GM23338 (cell line): ENCODE data around the gene ROBO1. TPM values are rescaled to one million over a fixed set of nuclear protein-coding genes. Genes with fewer than 3 reads are reported as not detected.
A peak's percentile ranks its signal among the peaks of the same experiment; 100 is the strongest.

Source experiments
- ATAC-seq: fragments of 200-7000 bp; cut with Tn5 transposase; 3 replicates; pipeline ENCODE4 v1.9.1; 2020
- DNase-seq: peaks from one replicate; pipeline ENCODE4 v3.0.0-alpha.2; 2015; ENCODE audit warnings: low spot score
- H2AFZ ChIP-seq: fragments of 200-600 bp; sonication (generic); 2 replicates; pipeline ENCODE4 v1.8.0; 2016; ENCODE audit warnings: antibody characterized with exemption, mild to moderate bottlenecking, moderate library complexity
- H3F3A ChIP-seq: fragments of 200-600 bp; sonication (generic); replicated peaks from 2 replicates; pipeline ENCODE4 v1.8.0; 2017; ENCODE audit warnings: antibody characterized with exemption, mixed run types, low read depth
- H3K27ac ChIP-seq: fragments of 200-600 bp; sonication (generic); 2 replicates; pipeline ENCODE4 v1.6.1; 2016; ENCODE audit warnings: low read depth
- H3K27me3 ChIP-seq: fragments of 200-600 bp; sonication (generic); 2 replicates; pipeline ENCODE4 v1.8.0; 2016; ENCODE audit warnings: mild to moderate bottlenecking, mixed run types, moderate library complexity; ENCODE audit not compliant: insufficient read depth
- H3K36me3 ChIP-seq: fragments of 200-600 bp; sonication (generic); 2 replicates; pipeline ENCODE4 v1.8.0; 2016; ENCODE audit warnings: mild to moderate bottlenecking; ENCODE audit not compliant: insufficient read depth
- H3K4me1 ChIP-seq: fragments of 200-600 bp; sonication (generic); 2 replicates; pipeline ENCODE4 v1.8.0; 2016; ENCODE audit warnings: mild to moderate bottlenecking, moderate library complexity; ENCODE audit not compliant: insufficient read depth
- H3K4me2 ChIP-seq: fragments of 200-600 bp; sonication (generic); 2 replicates; pipeline ENCODE4 v1.7.1; 2017; ENCODE audit warnings: mixed run types
- H3K4me3 ChIP-seq: fragments of 200-600 bp; sonication (generic); 2 replicates; pipeline ENCODE4 v1.6.1; 2016; ENCODE audit warnings: mixed run types
- H3K79me2 ChIP-seq: fragments of 200-600 bp; sonication (generic); replicated peaks from 2 replicates; pipeline ENCODE4 v1.8.0; 2017; ENCODE audit warnings: mild to moderate bottlenecking; ENCODE audit not compliant: insufficient read depth
- H3K9me2 ChIP-seq: fragments of 200-600 bp; sonication (generic); 2 replicates; pipeline ENCODE4 v1.8.0; 2017; ENCODE audit not compliant: insufficient read depth
- H4K20me1 ChIP-seq: fragments of 200-600 bp; sonication (generic); replicated peaks from 2 replicates; pipeline ENCODE4 v1.8.0; 2017; ENCODE audit warnings: mild to moderate bottlenecking; ENCODE audit not compliant: insufficient read depth
- H3K27ac Mint-ChIP-seq: 2 replicates; pipeline ENCODE4 v1.8.0; 2020; ENCODE audit warnings: inconsistent platforms, mild to moderate bottlenecking, moderate library complexity, mixed read lengths
- H3K27me3 Mint-ChIP-seq: 3 replicates; pipeline ENCODE4 v1.8.0; 2022; ENCODE audit warnings: low read depth, mild to moderate bottlenecking, moderate library complexity, mixed read lengths, inconsistent platforms; ENCODE audit not compliant: insufficient read depth, poor library complexity
- H3K36me3 Mint-ChIP-seq: 3 replicates; pipeline ENCODE4 v1.8.0; 2021; ENCODE audit warnings: low read depth, mild to moderate bottlenecking, inconsistent platforms, moderate library complexity, mixed read lengths
- H3K4me1 Mint-ChIP-seq: 3 replicates; pipeline ENCODE4 v1.8.0; 2020; ENCODE audit warnings: mild to moderate bottlenecking, inconsistent platforms, mixed read lengths
- H3K4me3 Mint-ChIP-seq: 3 replicates; pipeline ENCODE4 v1.8.0; 2021; ENCODE audit warnings: moderate library complexity, mild to moderate bottlenecking, inconsistent platforms, mixed read lengths
- H3K9me3 Mint-ChIP-seq: 3 replicates; pipeline ENCODE4 v1.8.0; 2020; ENCODE audit warnings: moderate library complexity, mild to moderate bottlenecking, inconsistent platforms, mixed read lengths
- CTCF ChIP-seq, 2 experiments: fragments of 200-600 bp in 1 of 2; sonication (generic) in 1 of 2; conservative IDR thresholded peaks; 2 replicates each; pipeline versions ENCODE4 v1.5.1 to v1.6.1; 2016 to 2017; ENCODE audit warnings: antibody characterized with exemption in 2 of 2, low read depth in 2 of 2, mild to moderate bottlenecking in 2 of 2, moderate library complexity in 1 of 2
- ETS1 ChIP-seq: IDR thresholded peaks from 2 replicates; pipeline ENCODE4 v1.6.1; 2016; ENCODE audit warnings: antibody characterized with exemption
- EZH2 ChIP-seq: fragments of 200-600 bp; sonication (generic); IDR thresholded peaks from one replicate; pipeline ENCODE4 v1.8.0; 2017; ENCODE audit warnings: antibody characterized with exemption, mild to moderate bottlenecking, low read depth; ENCODE audit not compliant: unreplicated experiment
- EZH2phosphoT487 ChIP-seq: fragments of 200-600 bp; sonication (generic); IDR thresholded peaks from one replicate; pipeline ENCODE4 v1.8.1; 2018; ENCODE audit warnings: antibody characterized with exemption; ENCODE audit not compliant: unreplicated experiment
- JUNB ChIP-seq: IDR thresholded peaks from one replicate; pipeline ENCODE4 v1.6.1; 2016; ENCODE audit warnings: antibody characterized with exemption; ENCODE audit not compliant: unreplicated experiment
- NANOG ChIP-seq: IDR thresholded peaks from 2 replicates; pipeline ENCODE4 v1.6.1; 2016; ENCODE audit warnings: antibody characterized with exemption, borderline replicate concordance
- POLR2AphosphoS5 ChIP-seq: IDR thresholded peaks from 2 replicates; pipeline ENCODE4 v1.6.1; 2016; ENCODE audit warnings: antibody characterized with exemption, low read depth
- STAT1 ChIP-seq: IDR thresholded peaks from one replicate; pipeline ENCODE4 v1.6.1; 2016; ENCODE audit warnings: antibody characterized with exemption; ENCODE audit not compliant: unreplicated experiment
- ZNF114 ChIP-seq: fragments of 250-450 bp; sonication (Bioruptor Pico); IDR thresholded peaks from 2 replicates; pipeline ENCODE4 v1.5.0; 2020; ENCODE audit warnings: mild to moderate bottlenecking, moderate library complexity
- ZNF331 ChIP-seq: fragments of 250-450 bp; sonication (Bioruptor Pico); IDR thresholded peaks from 2 replicates; pipeline ENCODE4 v1.5.0; 2020; ENCODE audit warnings: low read depth, mild to moderate bottlenecking, moderate library complexity
- polyA plus RNA-seq: library from polyadenylated mRNA; unstranded; fragments of >200 nt; fragmentation: Nextera tagmentation; extraction: Ambion mirVana; gene quantifications from 2 replicates; pipeline ENCODE4 v1.2.1, GENCODE V29; 2016
- total RNA-seq: library from RNA; depleted of rRNA; stranded (reverse); fragments of >200 nt; shearing (Covaris generic); gene quantifications from 2 replicates; pipeline ENCODE4 v1.2.3, GENCODE V29; 2014
- TF ChIP-seq, protein P1 (sequence below): fragments of 250-450 bp; sonication (Bioruptor Pico); IDR thresholded peaks from 2 replicates; pipeline ENCODE4 v1.5.0; 2020; ENCODE audit warnings: mild to moderate bottlenecking, moderate library complexity

The ROBO1 gene
- total and polyA plus RNA-seq, 2 experiments from 2014 or later, result 19.2 to 78.3 TPM

- Histone ChIP-seq H3K27me3 (peaks cover 47% of the 10 kb centered on the region), H3F3A (0 out of 2 replicates have a peak, but pooled peaks cover 7% of the 10 kb centered on the region), H3K9me2 (no peaks in the 10 kb centered on the region), H4K20me1 (no peaks in the 10 kb centered on the region), H3K4me1 (peaks cover 24% of the 10 kb centered on the region), H3K79me2 (no peaks in the 10 kb centered on the region), H3K27ac (no peak overlapping the region), H3K36me3 (no peaks in the 10 kb centered on the region), H2AFZ (peak overlapping the region; percentile 97), H3K4me2 (peak overlapping the region; percentile 79), H3K4me3 (peak overlapping the region; percentile 57)
- H3K27ac Mint-ChIP-seq, result no peak overlapping the region
- peaks cover 13% of the 10 kb centered on the region for H3K4me1 Mint-ChIP-seq
- no peak for TF ChIP-seq ZNF331 (CRISPR knock-in tag)
- TF ChIP-seq EZH2, result peak; percentile 44
- no peak for TF ChIP-seq POLR2AphosphoS5
- TF ChIP-seq CTCF (conservative IDR thresholded peaks at IDR 0.05; ENCODE audit: low read depth in 2 of 2), result peak in 1 of 2 experiments; percentile 34; a peak in 1 of 4 replicates
- TF ChIP-seq ETS1, result no peak
- TF ChIP-seq JUNB, result no peak
- no peak for TF ChIP-seq STAT1
- no peak for TF ChIP-seq NANOG
- TF ChIP-seq, protein P1, sequence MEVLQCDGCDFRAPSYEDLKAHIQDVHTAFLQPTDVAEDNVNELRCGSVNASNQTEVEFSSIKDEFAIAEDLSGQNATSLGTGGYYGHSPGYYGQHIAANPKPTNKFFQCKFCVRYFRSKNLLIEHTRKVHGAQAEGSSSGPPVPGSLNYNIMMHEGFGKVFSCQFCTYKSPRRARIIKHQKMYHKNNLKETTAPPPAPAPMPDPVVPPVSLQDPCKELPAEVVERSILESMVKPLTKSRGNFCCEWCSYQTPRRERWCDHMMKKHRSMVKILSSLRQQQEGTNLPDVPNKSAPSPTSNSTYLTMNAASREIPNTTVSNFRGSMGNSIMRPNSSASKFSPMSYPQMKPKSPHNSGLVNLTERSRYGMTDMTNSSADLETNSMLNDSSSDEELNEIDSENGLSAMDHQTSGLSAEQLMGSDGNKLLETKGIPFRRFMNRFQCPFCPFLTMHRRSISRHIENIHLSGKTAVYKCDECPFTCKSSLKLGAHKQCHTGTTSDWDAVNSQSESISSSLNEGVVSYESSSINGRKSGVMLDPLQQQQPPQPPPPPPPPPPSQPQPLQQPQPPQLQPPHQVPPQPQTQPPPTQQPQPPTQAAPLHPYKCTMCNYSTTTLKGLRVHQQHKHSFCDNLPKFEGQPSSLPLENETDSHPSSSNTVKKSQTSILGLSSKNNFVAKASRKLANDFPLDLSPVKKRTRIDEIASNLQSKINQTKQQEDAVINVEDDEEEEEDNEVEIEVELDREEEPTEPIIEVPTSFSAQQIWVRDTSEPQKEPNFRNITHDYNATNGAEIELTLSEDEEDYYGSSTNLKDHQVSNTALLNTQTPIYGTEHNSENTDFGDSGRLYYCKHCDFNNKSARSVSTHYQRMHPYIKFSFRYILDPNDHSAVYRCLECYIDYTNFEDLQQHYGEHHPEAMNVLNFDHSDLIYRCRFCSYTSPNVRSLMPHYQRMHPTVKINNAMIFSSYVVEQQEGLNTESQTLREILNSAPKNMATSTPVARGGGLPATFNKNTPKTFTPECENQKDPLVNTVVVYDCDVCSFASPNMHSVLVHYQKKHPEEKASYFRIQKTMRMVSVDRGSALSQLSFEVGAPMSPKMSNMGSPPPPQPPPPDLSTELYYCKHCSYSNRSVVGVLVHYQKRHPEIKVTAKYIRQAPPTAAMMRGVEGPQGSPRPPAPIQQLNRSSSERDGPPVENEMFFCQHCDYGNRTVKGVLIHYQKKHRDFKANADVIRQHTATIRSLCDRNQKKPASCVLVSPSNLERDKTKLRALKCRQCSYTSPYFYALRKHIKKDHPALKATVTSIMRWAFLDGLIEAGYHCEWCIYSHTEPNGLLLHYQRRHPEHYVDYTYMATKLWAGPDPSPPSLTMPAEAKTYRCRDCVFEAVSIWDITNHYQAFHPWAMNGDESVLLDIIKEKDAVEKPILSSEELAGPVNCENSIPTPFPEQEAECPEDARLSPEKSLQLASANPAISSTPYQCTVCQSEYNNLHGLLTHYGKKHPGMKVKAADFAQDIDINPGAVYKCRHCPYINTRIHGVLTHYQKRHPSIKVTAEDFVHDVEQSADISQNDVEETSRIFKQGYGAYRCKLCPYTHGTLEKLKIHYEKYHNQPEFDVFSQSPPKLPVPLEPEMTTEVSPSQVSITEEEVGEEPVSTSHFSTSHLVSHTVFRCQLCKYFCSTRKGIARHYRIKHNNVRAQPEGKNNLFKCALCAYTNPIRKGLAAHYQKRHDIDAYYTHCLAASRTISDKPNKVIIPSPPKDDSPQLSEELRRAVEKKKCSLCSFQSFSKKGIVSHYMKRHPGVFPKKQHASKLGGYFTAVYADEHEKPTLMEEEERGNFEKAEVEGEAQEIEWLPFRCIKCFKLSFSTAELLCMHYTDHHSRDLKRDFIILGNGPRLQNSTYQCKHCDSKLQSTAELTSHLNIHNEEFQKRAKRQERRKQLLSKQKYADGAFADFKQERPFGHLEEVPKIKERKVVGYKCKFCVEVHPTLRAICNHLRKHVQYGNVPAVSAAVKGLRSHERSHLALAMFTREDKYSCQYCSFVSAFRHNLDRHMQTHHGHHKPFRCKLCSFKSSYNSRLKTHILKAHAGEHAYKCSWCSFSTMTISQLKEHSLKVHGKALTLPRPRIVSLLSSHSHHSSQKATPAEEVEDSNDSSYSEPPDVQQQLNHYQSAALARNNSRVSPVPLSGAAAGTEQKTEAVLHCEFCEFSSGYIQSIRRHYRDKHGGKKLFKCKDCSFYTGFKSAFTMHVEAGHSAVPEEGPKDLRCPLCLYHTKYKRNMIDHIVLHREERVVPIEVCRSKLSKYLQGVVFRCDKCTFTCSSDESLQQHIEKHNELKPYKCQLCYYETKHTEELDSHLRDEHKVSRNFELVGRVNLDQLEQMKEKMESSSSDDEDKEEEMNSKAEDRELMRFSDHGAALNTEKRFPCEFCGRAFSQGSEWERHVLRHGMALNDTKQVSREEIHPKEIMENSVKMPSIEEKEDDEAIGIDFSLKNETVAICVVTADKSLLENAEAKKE (CRISPR knock-in tag), result no peak
- TF ChIP-seq EZH2phosphoT487, result no peak
- TF ChIP-seq ZNF114 (CRISPR knock-in tag), result no peak
- H3K27me3 Mint-ChIP-seq, result no peaks in the 10 kb centered on the region
- no peak overlapping the region for H3K4me3 Mint-ChIP-seq
- no peaks in the 10 kb centered on the region for H3K36me3 Mint-ChIP-seq
- no peaks in the 10 kb centered on the region for H3K9me3 Mint-ChIP-seq
- ATAC-seq (peak; percentile 74), DNase-seq (peak; percentile 75)
Measured at GRCh38 chr3:79767194-79767904, 449 bp downstream of the ROBO1 start.
